K562 (cell line): ENCODE results near the gene BIRC6. TPM values are rescaled to one million over a fixed set of nuclear protein-coding genes. Genes with fewer than 3 reads are reported as not detected.

ENCODE experiments used
- ATAC-seq: fragments of 200-7000 bp; cut with Tn5 transposase; 3 replicates; pipeline ENCODE4 v1.9.1; 2020; ENCODE audit warnings: moderate library complexity
- BruUV-seq: library from RNA; stranded (reverse); fragments of 400-500 nt; replicated peaks from 2 replicates; lab custom pipeline; 2021; lab: Mats Ljungman, UMichigan
- CTCF ChIA-PET: fragments of 300-600 bp; formaldehyde crosslinking; extraction: SDS; loops from one replicate; lab custom pipeline; 2021; ENCODE audit warnings: low intra/inter-chr PET ratio; lab: Yijun Ruan, JAX
- POLR2A ChIA-PET: fragments of 300-600, 350-650 bp; sonication (Branson Sonifier 250); formaldehyde crosslinking; extraction: SDS; loops from one replicate; lab custom pipeline; 2021; ENCODE audit warnings: antibody characterized with exemption, inconsistent platforms; lab: Yijun Ruan, JAX
- DNase-seq, 4 experiments: peaks; one replicate each; pipeline versions ENCODE4 v3.0.0 to v3.0.0-alpha.2; 2011 to 2018; ENCODE audit warnings: low spot score in 3 of 4, mixed read lengths in 3 of 4; ENCODE audit errors: extremely low read depth in 1 of 4
- FAIRE-seq: peaks from 2 replicates; lab custom pipeline; 2011; peaks lifted over from hg19 to GRCh38; lab: Jason Lieb, UNC
- H2AFZ ChIP-seq: 2 replicates; pipeline ENCODE4 v1.6.0; 2011; ENCODE audit warnings: low read depth, low read length, control low read depth, inconsistent platforms
- H3K27ac ChIP-seq: fragments of 200-600 bp; 3 replicates; pipeline ENCODE4 v1.8.0; 2011; ENCODE audit warnings: low read depth, mild to moderate bottlenecking, control low read depth, inconsistent platforms, low read length, moderate library complexity, mixed read lengths; ENCODE audit errors: extremely low read depth
- H3K27me3 ChIP-seq, 2 experiments: fragments of 300-600 bp in 1 of 2; 2 replicates in 1 of 2; 3 replicates in 1 of 2; pipeline versions ENCODE4 v1.6.0 to v1.8.0; 2011; ENCODE audit warnings: inconsistent platforms in 2 of 2, low read length in 2 of 2, mild to moderate bottlenecking in 1 of 2, mixed read lengths in 1 of 2, moderate library complexity in 1 of 2; ENCODE audit not compliant: control insufficient read depth in 2 of 2, insufficient read depth in 2 of 2
- H3K36me3 ChIP-seq: fragments of 300-600 bp; 3 replicates; pipeline ENCODE4 v1.8.0; 2011; ENCODE audit warnings: mild to moderate bottlenecking, low read length, inconsistent platforms; ENCODE audit not compliant: control insufficient read depth, insufficient read depth
- H3K4me1 ChIP-seq, 2 experiments: fragments of 200-600 bp in 1 of 2; replicated peaks in 1 of 2; 2 replicates in 1 of 2; 3 replicates in 1 of 2; pipeline versions ENCODE4 v1.5.1 to v1.8.0; 2011; ENCODE audit warnings: inconsistent platforms in 2 of 2, low read length in 2 of 2, mild to moderate bottlenecking in 1 of 2, mixed read lengths in 1 of 2, moderate library complexity in 1 of 2; ENCODE audit not compliant: control insufficient read depth in 2 of 2, insufficient read depth in 2 of 2
- H3K4me2 ChIP-seq: 2 replicates; pipeline ENCODE4 v1.6.1; 2011; ENCODE audit warnings: low read length, control low read depth, inconsistent platforms, mixed read lengths; ENCODE audit not compliant: insufficient read depth
- H3K4me3 ChIP-seq: fragments of 200-600 bp; sonication (generic), shearing (Covaris generic); 2 replicates; pipeline ENCODE4 v1.5.1; 2016; ENCODE audit warnings: control low read depth, inconsistent platforms
- H3K79me2 ChIP-seq: fragments of 200-600 bp; 3 replicates; pipeline ENCODE4 v1.8.0; 2011; ENCODE audit warnings: low read length, inconsistent platforms; ENCODE audit not compliant: control insufficient read depth, insufficient read depth
- H3K9ac ChIP-seq, 2 experiments: 2 replicates each; pipeline versions ENCODE4 v1.6.0 to v1.6.1; 2011; ENCODE audit warnings: low read depth in 2 of 2, low read length in 2 of 2, control low read depth in 1 of 2, inconsistent platforms in 1 of 2, mild to moderate bottlenecking in 1 of 2, mixed read lengths in 1 of 2; ENCODE audit not compliant: insufficient read depth in 1 of 2
- H3K9me1 ChIP-seq: one replicate; pipeline ENCODE4 v1.6.0; 2011; ENCODE audit warnings: inconsistent platforms, mild to moderate bottlenecking, low read length, moderate library complexity; ENCODE audit not compliant: control insufficient read depth, insufficient read depth
- H3K9me3 ChIP-seq: replicated peaks from 2 replicates; pipeline ENCODE4 v1.5.1; 2011; ENCODE audit warnings: low read depth, low read length, inconsistent platforms; ENCODE audit not compliant: control insufficient read depth, insufficient read depth
- H4K20me1 ChIP-seq: replicated peaks from 2 replicates; pipeline ENCODE4 v1.6.1; 2011; ENCODE audit warnings: low read length, inconsistent platforms, mixed read lengths; ENCODE audit not compliant: control insufficient read depth, insufficient read depth
- C11orf30 ChIP-seq: fragments of 450-650 bp; IDR thresholded peaks from 2 replicates; pipeline ENCODE4 v1.6.1; 2016; ENCODE audit warnings: low read depth, mild to moderate bottlenecking
- CAMTA2 ChIP-seq: fragments of 250-450 bp; sonication (Bioruptor Pico); conservative IDR thresholded peaks from 2 replicates; pipeline ENCODE4 v1.5.1; 2022
- FOXO4 ChIP-seq: fragments of 450-650 bp; formaldehyde crosslinking; IDR thresholded peaks from 2 replicates; pipeline ENCODE4 v1.4.0; 2020; ENCODE audit warnings: mild to moderate bottlenecking, moderate library complexity
- GTF2B ChIP-seq: IDR thresholded peaks from 2 replicates; pipeline ENCODE4 v1.6.1; 2011; ENCODE audit not compliant: insufficient read length; ENCODE audit errors: extremely low read depth
- HMGN3 ChIP-seq: IDR thresholded peaks from 2 replicates; pipeline ENCODE4 v1.6.1; 2011; ENCODE audit warnings: borderline replicate concordance, low read depth, mild to moderate bottlenecking, mixed read lengths, low read length; ENCODE audit not compliant: insufficient read length; ENCODE audit errors: extremely low read depth
- KHSRP ChIP-seq: fragments of 450-650 bp; IDR thresholded peaks from 2 replicates; pipeline ENCODE4 v1.6.1; 2017
- MIER1 ChIP-seq: fragments of 450-650 bp; IDR thresholded peaks from 2 replicates; pipeline ENCODE4 v1.6.1; 2016; ENCODE audit warnings: antibody characterized with exemption, mild to moderate bottlenecking, low read depth
- MXD1 ChIP-seq: fragments of 250-450 bp; sonication (Bioruptor Pico); IDR thresholded peaks from 2 replicates; pipeline ENCODE4 v1.8.0; 2021; ENCODE audit warnings: borderline replicate concordance, mild to moderate bottlenecking, moderate library complexity; ENCODE audit not compliant: poor library complexity, severe bottlenecking
- NR2C2 ChIP-seq, 2 experiments: fragments of 200-800 bp in 1 of 2; sonication (Bioruptor generic) in 1 of 2; sonication (generic) in 1 of 2; formaldehyde crosslinking in 1 of 2; IDR thresholded peaks; 2 replicates each; pipeline versions ENCODE4 v1.6.1 to v1.8.0; 2016 to 2022; ENCODE audit warnings: mild to moderate bottlenecking in 1 of 2, missing compliant biosample characterization in 1 of 2, missing genetic modification characterization in 1 of 2, missing genetic modification reagents in 1 of 2
- SMAD1 ChIP-seq: fragments of 150-350 bp; IDR thresholded peaks from 2 replicates; pipeline ENCODE4 v1.6.1; 2014; ENCODE audit warnings: low read length, low read depth; ENCODE audit not compliant: partially characterized antibody
- SREBF1 ChIP-seq: fragments of 150-350 bp; IDR thresholded peaks from 2 replicates; pipeline ENCODE4 v1.6.1; 2014; ENCODE audit warnings: antibody characterized with exemption, low read depth, low read length, borderline replicate concordance
- TAF1 ChIP-seq: IDR thresholded peaks from 2 replicates; pipeline ENCODE4 v1.6.1; 2011; ENCODE audit warnings: mild to moderate bottlenecking, low read length, moderate library complexity; ENCODE audit not compliant: insufficient read depth, control insufficient read depth, severe bottlenecking; ENCODE audit errors: extremely low read depth
- ZBTB5 ChIP-seq: fragments of 450-650 bp; IDR thresholded peaks from 2 replicates; pipeline ENCODE4 v1.6.1; 2017; ENCODE audit warnings: antibody characterized with exemption
- ZFX ChIP-seq: sonication (generic); formaldehyde crosslinking; IDR thresholded peaks from 2 replicates; pipeline ENCODE4 v1.8.0; 2022; ENCODE audit warnings: mild to moderate bottlenecking, missing genetic modification reagents, moderate library complexity
- ZNF277 ChIP-seq: fragments of 250-450 bp; sonication (Bioruptor Pico); IDR thresholded peaks from 2 replicates; pipeline ENCODE4 v1.8.0; 2022; ENCODE audit warnings: inconsistent platforms, mild to moderate bottlenecking, moderate library complexity, borderline replicate concordance
- ZSCAN29 ChIP-seq: fragments of 450-650 bp; IDR thresholded peaks from 2 replicates; pipeline ENCODE4 v1.6.1; 2017
- WGBS: fragments of 100-300 bp; shearing (Covaris generic); methylation state at CpG from one replicate; pipeline ENCODE4 v1.1.6; 2016; ENCODE audit warnings: low coverage, mixed read lengths; ENCODE audit not compliant: insufficient coverage; ENCODE audit errors: missing lambda C conversion rate; 5-methylcytosine and 5-hydroxymethylcytosine counted together
- in situ Hi-C: fragments of 300-500 bp; cut with MboI; formaldehyde crosslinking; loops from 4 replicates; pipeline ENCODE4 v1.15.0; 2018; ENCODE audit warnings: inconsistent platforms, mixed read lengths
- intact Hi-C: fragments of 100-400 bp; cut with micrococcal nuclease; formaldehyde crosslinking; loops from 2 replicates; pipeline ENCODE4 v1.14.2; 2022
- polyA plus RNA-seq, 8 experiments: library from polyadenylated mRNA; depleted of rRNA in 4 of 8; stranded (reverse) in 5 of 8; unstranded in 3 of 8; fragments of >200 nt; fragmentation: Nextera tagmentation in 2 of 8; fragmentation: Illumina TruSeq in 1 of 8; extraction: Ambion mirVana in 2 of 8; extraction: Trizol in 1 of 8; gene quantifications; 2 replicates each; pipeline versions ENCODE4 v1.2.1 to v1.2.3, GENCODE V29; 2011 to 2014; ENCODE audit warnings: inconsistent platforms in 1 of 8, missing spikeins in 1 of 8
- total RNA-seq, 7 experiments: library from RNA; depleted of rRNA in 6 of 7; stranded (reverse); fragments of >200 nt in 6 of 7; fragmentation: Illumina TruSeq in 2 of 7; extraction: Trizol in 2 of 7; gene quantifications; 2 replicates each; pipeline versions ENCODE4 v1.2.1 to v1.2.3, GENCODE V29; 2011 to 2021; ENCODE audit warnings: low replicate concordance in 1 of 7

Gene BIRC6
- total and polyA plus RNA-seq, 9 of the 15 experiments (the other 6 are each of a cell fraction or from before 2014, with no cell fraction given): 18.8 to 110 (median 49.8) TPM

GRCh38 chr2:32482471-32482870 lies 125.6 kb downstream of the BIRC6 start:
- CTCF ChIA-PET: no interaction called here
- intact Hi-C loops (no loop called here), in situ Hi-C loops (no loop called here)
- DNase-seq (no peak), FAIRE-seq (no peak), ATAC-seq (no peak)
- no peaks in the 10 kb centered on the region for H3K9me3 ChIP-seq
- no peak overlapping the region for H3K27ac ChIP-seq
- 93% methylated on average over 4 of the region's 4 CpGs for WGBS
- no peaks in the 10 kb centered on the region for H3K9me1 ChIP-seq
- TF ChIP-seq KHSRP (no peak), MIER1 (no peak), SMAD1 (no peak), C11orf30 (no peak), ZBTB5 (no peak), SREBF1 (no peak), MXD1 (no peak), ZFX (CRISPR knock-in tag) (no peak), NR2C2 (CRISPR knock-in tag; IDR thresholded peaks at IDR 0.05) (no peak), NR2C2 (tag; IDR thresholded peaks at IDR 0.05) (no peak), TAF1 (no peak), HMGN3 (no peak), ZNF277 (CRISPR knock-in tag) (no peak), GTF2B (no peak), CAMTA2 (no peak), ZSCAN29 (no peak), FOXO4 (no peak)
- peaks cover 6% of the 10 kb centered on the region in 2 experiments; a peak in 4 of 5 replicates for H3K4me1 ChIP-seq
- POLR2A ChIA-PET: interaction anchor here (0.5 to 2.0 kb wide), 2 partner anchors 16 to 21 kb away, joined by 3 to 4 read pairs; no protein-coding TSS in a partner anchor
- no peaks in the 10 kb centered on the region for H4K20me1 ChIP-seq
- H3K9ac ChIP-seq: no peak overlapping the region
- no peak overlapping the region for H3K4me3 ChIP-seq
- no peaks in the 10 kb centered on the region for H3K27me3 ChIP-seq
- no peak overlapping the region for H3K4me2 ChIP-seq
- H3K79me2 ChIP-seq: no peaks in the 10 kb centered on the region
- peaks cover 86% of the 10 kb centered on the region for H3K36me3 ChIP-seq
- no peak overlapping the region for H2AFZ ChIP-seq
- BruUV-seq: no TSS peak
